PC-9 (cell line): ENCODE results near the gene SUPT20H. TPM values are rescaled to one million over a fixed set of nuclear protein-coding genes. Genes with fewer than 3 reads are reported as not detected.

ENCODE experiments used
- BruUV-seq: library from RNA; stranded (reverse); fragments of 400-500 nt; replicated peaks from 2 replicates; lab custom pipeline; 2021; lab: Mats Ljungman, UMichigan
- CTCF ChIA-PET: fragments of 300-600 bp; sonication (Branson Sonifier 250); formaldehyde crosslinking; loops from one replicate; lab custom pipeline; 2022; ENCODE audit warnings: antibody characterized with exemption; lab: Charles Lee
- POLR2A ChIA-PET: fragments of 300-600 bp; sonication (Branson Sonifier 250); formaldehyde crosslinking; loops from one replicate; lab custom pipeline; 2022; ENCODE audit warnings: antibody characterized with exemption; ENCODE audit not compliant: unreplicated experiment; lab: Charles Lee
- DNase-seq, 2 experiments: peaks; one replicate each; pipeline versions ENCODE4 v3.0.0 to v3.0.0-alpha.2; 2015 to 2022; ENCODE audit warnings: mixed read lengths in 1 of 2
- H2AFZ ChIP-seq: fragments of 200-600 bp; sonication (generic); 2 replicates; pipeline ENCODE4 v1.8.1; 2017; ENCODE audit warnings: antibody characterized with exemption
- H3F3A ChIP-seq: fragments of 200-600 bp; sonication (generic); 2 replicates; pipeline ENCODE4 v1.8.1; 2017; ENCODE audit warnings: antibody characterized with exemption, mild to moderate bottlenecking, low read depth; ENCODE audit not compliant: insufficient read depth
- H3K27ac ChIP-seq: fragments of 200-600 bp; sonication (generic); 2 replicates; pipeline ENCODE4 v1.6.1; 2016; ENCODE audit warnings: mixed run types
- H3K27me3 ChIP-seq: fragments of 200-600 bp; sonication (generic); 2 replicates; pipeline ENCODE4 v1.6.1; 2016; ENCODE audit warnings: low read depth, mixed run types; ENCODE audit not compliant: insufficient read depth
- H3K36me3 ChIP-seq: fragments of 200-600 bp; sonication (generic); 2 replicates; pipeline ENCODE4 v1.6.1; 2016; ENCODE audit warnings: low read depth, mixed run types
- H3K4me1 ChIP-seq: fragments of 200-600 bp; sonication (generic); replicated peaks from 2 replicates; pipeline ENCODE4 v1.6.1; 2016; ENCODE audit warnings: mixed run types; ENCODE audit not compliant: insufficient read depth
- H3K4me2 ChIP-seq: fragments of 200-600 bp; sonication (generic); 2 replicates; pipeline ENCODE4 v1.6.1; 2017; ENCODE audit warnings: mixed run types
- H3K4me3 ChIP-seq: fragments of 200-600 bp; sonication (generic); 2 replicates; pipeline ENCODE4 v1.6.1; 2016; ENCODE audit warnings: mixed run types
- H3K79me2 ChIP-seq: fragments of 200-600 bp; sonication (generic); 2 replicates; pipeline ENCODE4 v1.6.1; 2017; ENCODE audit warnings: low read depth, mixed run types
- H3K9me2 ChIP-seq: fragments of 200-600 bp; sonication (generic); 2 replicates; pipeline ENCODE4 v1.8.1; 2017; ENCODE audit warnings: mild to moderate bottlenecking; ENCODE audit not compliant: insufficient read depth
- H3K9me3 ChIP-seq: fragments of 200-600 bp; sonication (generic); 2 replicates; pipeline ENCODE4 v1.8.1; 2016; ENCODE audit warnings: low read depth; ENCODE audit not compliant: insufficient read depth
- H4K20me1 ChIP-seq: fragments of 200-600 bp; sonication (generic); 2 replicates; pipeline ENCODE4 v1.8.1; 2017; ENCODE audit not compliant: insufficient read depth
- EZH2 ChIP-seq: fragments of 200-600 bp; sonication (generic); IDR thresholded peaks from 2 replicates; pipeline ENCODE4 v1.8.0; 2017; ENCODE audit warnings: antibody characterized with exemption, low read depth
- intact Hi-C: fragments of 100-400 bp; cut with micrococcal nuclease; formaldehyde crosslinking; loops from one replicate; pipeline ENCODE4 v1.10.0; 2022; ENCODE audit not compliant: unreplicated experiment
- total RNA-seq: library from RNA; stranded (reverse); gene quantifications from 2 replicates; pipeline ENCODE4 v1.2.3, GENCODE V29; 2021
- TF ChIP-seq, protein P1 (sequence below): fragments of 200-600 bp; sonication (generic); conservative IDR thresholded peaks from 2 replicates; pipeline ENCODE4 v1.6.1; 2017; ENCODE audit warnings: mixed run types, antibody characterized with exemption, mild to moderate bottlenecking, moderate library complexity

The SUPT20H gene
- total RNA-seq, 1 experiment from 2014 or later: 44.1 TPM

DNA sequence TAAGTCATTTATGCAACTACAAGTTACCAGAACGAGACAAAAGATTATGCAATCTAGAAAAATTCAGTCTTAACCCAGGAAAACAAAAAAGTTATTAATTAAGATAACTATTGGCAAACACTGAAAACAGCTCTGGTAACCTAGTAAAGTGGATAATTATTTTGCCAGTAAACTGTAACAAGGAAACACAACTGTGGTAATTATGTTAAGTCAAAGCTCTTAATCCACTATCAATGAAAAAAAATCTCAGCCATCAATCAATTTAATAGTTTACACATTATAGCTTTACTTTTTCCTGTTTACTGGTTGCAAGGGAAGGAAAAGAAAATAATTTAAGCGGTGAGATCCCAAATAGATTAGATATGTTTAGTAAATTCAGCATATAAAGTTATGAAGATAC lies 47.7 kb downstream of the SUPT20H start:
- no peak overlapping the region for H3K4me3 ChIP-seq
- no peaks in the 10 kb centered on the region for H3K9me2 ChIP-seq
- POLR2A ChIA-PET: no interaction called here
- no peak for DNase-seq
- peaks cover 9% of the 10 kb centered on the region; the same call in 1 of the 2 replicates for H4K20me1 ChIP-seq
- no peaks in the 10 kb centered on the region for H3K79me2 ChIP-seq
- H3K4me2 ChIP-seq: no peak overlapping the region
- CTCF ChIA-PET: no interaction called here
- peaks cover 55% of the 10 kb centered on the region for H3K36me3 ChIP-seq
- peaks cover 20% of the 10 kb centered on the region for H3F3A ChIP-seq
- intact Hi-C loops: no loop called here
- H3K9me3 ChIP-seq: no peaks in the 10 kb centered on the region
- H3K27me3 ChIP-seq: no peaks in the 10 kb centered on the region
- BruUV-seq: no TSS peak
- no peak overlapping the region for H2AFZ ChIP-seq
- H3K27ac ChIP-seq: no peak overlapping the region
- TF ChIP-seq EZH2: no peak
- TF ChIP-seq, protein P1, sequence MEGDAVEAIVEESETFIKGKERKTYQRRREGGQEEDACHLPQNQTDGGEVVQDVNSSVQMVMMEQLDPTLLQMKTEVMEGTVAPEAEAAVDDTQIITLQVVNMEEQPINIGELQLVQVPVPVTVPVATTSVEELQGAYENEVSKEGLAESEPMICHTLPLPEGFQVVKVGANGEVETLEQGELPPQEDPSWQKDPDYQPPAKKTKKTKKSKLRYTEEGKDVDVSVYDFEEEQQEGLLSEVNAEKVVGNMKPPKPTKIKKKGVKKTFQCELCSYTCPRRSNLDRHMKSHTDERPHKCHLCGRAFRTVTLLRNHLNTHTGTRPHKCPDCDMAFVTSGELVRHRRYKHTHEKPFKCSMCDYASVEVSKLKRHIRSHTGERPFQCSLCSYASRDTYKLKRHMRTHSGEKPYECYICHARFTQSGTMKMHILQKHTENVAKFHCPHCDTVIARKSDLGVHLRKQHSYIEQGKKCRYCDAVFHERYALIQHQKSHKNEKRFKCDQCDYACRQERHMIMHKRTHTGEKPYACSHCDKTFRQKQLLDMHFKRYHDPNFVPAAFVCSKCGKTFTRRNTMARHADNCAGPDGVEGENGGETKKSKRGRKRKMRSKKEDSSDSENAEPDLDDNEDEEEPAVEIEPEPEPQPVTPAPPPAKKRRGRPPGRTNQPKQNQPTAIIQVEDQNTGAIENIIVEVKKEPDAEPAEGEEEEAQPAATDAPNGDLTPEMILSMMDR: no peak
- H3K4me1 ChIP-seq: no peaks in the 10 kb centered on the region

DNA sequence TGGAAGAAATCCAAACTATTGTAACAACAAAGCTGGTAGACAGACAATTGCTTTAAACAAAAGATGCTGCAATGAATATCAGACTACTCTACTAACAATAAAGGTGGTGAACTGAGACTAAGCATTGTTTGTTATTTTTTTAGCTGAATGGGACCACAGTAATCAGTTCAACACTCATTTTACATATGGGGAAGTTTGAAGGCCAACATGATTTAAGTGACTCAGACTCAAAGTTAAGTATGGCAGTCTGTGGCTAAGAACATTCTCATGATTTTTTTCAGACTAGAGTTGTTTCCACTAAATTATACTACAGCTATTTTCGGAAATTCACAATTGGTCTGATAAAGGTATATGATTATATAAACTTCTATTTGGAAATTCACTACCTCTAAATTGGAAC lies 48.5 kb downstream of the SUPT20H start:
- Histone ChIP-seq H2AFZ (no peak overlapping the region), H3K9me3 (no peaks in the 10 kb centered on the region), H3K4me1 (no peaks in the 10 kb centered on the region), H3K36me3 (peaks cover 57% of the 10 kb centered on the region), H3K27me3 (no peaks in the 10 kb centered on the region), H4K20me1 (peaks cover 10% of the 10 kb centered on the region; the same call in 1 of the 2 replicates), H3K79me2 (no peaks in the 10 kb centered on the region), H3K4me3 (no peak overlapping the region), H3K27ac (no peak overlapping the region), H3F3A (peaks cover 20% of the 10 kb centered on the region), H3K4me2 (no peak overlapping the region), H3K9me2 (no peaks in the 10 kb centered on the region)
- no peak for DNase-seq
- intact Hi-C loops: no loop called here
- POLR2A ChIA-PET: no interaction called here
- CTCF ChIA-PET: no interaction called here
- no TSS peak for BruUV-seq
- TF ChIP-seq, protein P1: no peak

DNA sequence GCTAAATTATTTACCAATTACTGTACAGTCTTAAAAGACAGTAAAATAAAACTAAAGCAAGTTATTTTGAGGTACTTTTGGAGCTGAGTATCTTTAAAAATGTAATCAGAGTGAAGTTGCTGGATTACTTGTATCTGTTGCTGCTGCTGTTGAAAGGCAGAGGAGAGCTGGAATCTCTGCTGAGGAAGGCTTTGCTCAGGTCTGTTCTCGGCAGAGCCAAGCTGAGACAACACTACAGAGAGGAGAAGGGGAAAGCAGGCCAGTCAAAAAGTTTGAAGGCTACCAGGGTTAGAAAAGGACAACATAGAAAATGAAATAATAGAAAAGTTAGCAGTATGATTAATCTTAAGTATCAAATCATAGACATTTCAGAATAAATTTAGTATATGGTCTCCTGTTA lies 49.1 kb downstream of the SUPT20H start:
- no peak overlapping the region for H3K4me2 ChIP-seq
- POLR2A ChIA-PET: no interaction called here
- H2AFZ ChIP-seq: no peak overlapping the region
- H3K27me3 ChIP-seq: no peaks in the 10 kb centered on the region
- H3K27ac ChIP-seq: no peak overlapping the region
- no peaks in the 10 kb centered on the region for H3K9me2 ChIP-seq
- no TSS peak for BruUV-seq
- CTCF ChIA-PET: no interaction called here
- TF ChIP-seq EZH2: no peak
- TF ChIP-seq, protein P1: no peak
- no peak for DNase-seq
- H3F3A ChIP-seq: peaks cover 20% of the 10 kb centered on the region
- intact Hi-C loops: no loop called here
- no peaks in the 10 kb centered on the region for H3K9me3 ChIP-seq
- no peaks in the 10 kb centered on the region for H3K79me2 ChIP-seq
- no peaks in the 10 kb centered on the region for H3K4me1 ChIP-seq
- H3K36me3 ChIP-seq: peaks cover 54% of the 10 kb centered on the region
- H3K4me3 ChIP-seq: no peak overlapping the region
- H4K20me1 ChIP-seq: peaks cover 10% of the 10 kb centered on the region; the same call in 1 of the 2 replicates
